Measurements from ENCODE around the gene STAB2.

Gene STAB2

DNA sequence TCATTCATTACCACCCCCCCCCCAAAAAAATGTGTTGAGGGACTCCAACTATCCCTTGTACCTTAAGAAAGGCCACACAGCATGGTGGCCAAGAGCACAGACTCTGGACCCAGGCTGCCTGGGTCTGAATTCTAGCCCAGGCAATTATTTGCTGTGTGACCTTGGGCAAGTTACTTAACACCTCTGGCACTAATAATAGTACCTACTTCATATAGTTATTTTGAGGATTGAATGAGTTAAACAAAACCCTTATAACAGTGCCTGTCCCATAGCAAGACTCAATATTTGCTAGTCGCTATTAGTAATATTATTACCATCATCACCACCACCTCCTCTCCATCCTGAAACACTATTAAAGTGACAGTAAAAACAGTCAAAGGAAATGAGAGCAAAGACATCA lies 216.8 kb downstream of the STAB2 start:
- no peaks in the 10 kb centered on the region for H3K9me2 ChIP-seq (replicated peaks; ENCODE audit: insufficient read depth, low read length)
- H4K20me1 ChIP-seq (ENCODE audit: low read depth, low read length): no peaks in the 10 kb centered on the region
- no peak overlapping the region for H3K27ac ChIP-seq (ENCODE audit: low read depth, low read length)
- H3K79me2 ChIP-seq (ENCODE audit: insufficient read depth, low read length): no peaks in the 10 kb centered on the region
- H3K4me3 ChIP-seq (ENCODE audit: insufficient read depth, low read length, poor library complexity, severe bottlenecking): no peak overlapping the region
- no peaks in the 10 kb centered on the region for H3K9me3 ChIP-seq (ENCODE audit: insufficient read depth, low read length)
- no peak overlapping the region for H3K9ac ChIP-seq (ENCODE audit: low read length)
- no peak overlapping the region for H2AFZ ChIP-seq (ENCODE audit: low read depth, low read length, severe bottlenecking)
- no peak overlapping the region for H3K4me2 ChIP-seq (ENCODE audit: low read depth, low read length, poor library complexity, severe bottlenecking)
- TF ChIP-seq, protein P1, sequence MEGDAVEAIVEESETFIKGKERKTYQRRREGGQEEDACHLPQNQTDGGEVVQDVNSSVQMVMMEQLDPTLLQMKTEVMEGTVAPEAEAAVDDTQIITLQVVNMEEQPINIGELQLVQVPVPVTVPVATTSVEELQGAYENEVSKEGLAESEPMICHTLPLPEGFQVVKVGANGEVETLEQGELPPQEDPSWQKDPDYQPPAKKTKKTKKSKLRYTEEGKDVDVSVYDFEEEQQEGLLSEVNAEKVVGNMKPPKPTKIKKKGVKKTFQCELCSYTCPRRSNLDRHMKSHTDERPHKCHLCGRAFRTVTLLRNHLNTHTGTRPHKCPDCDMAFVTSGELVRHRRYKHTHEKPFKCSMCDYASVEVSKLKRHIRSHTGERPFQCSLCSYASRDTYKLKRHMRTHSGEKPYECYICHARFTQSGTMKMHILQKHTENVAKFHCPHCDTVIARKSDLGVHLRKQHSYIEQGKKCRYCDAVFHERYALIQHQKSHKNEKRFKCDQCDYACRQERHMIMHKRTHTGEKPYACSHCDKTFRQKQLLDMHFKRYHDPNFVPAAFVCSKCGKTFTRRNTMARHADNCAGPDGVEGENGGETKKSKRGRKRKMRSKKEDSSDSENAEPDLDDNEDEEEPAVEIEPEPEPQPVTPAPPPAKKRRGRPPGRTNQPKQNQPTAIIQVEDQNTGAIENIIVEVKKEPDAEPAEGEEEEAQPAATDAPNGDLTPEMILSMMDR (IDR thresholded peaks at IDR 0.05; ENCODE audit: insufficient read depth, low read length, poor library complexity, severe bottlenecking): no peak
- no peak for TF ChIP-seq EZH2phosphoT487 (conservative IDR thresholded peaks at IDR 0.05; ENCODE audit: low read length)
- H3K36me3 ChIP-seq (ENCODE audit: low read length): no peaks in the 10 kb centered on the region
- no peaks in the 10 kb centered on the region for H3K27me3 ChIP-seq (ENCODE audit: low read length)
- no peaks in the 10 kb centered on the region for H3F3A ChIP-seq (ENCODE audit: insufficient read depth)

DNA sequence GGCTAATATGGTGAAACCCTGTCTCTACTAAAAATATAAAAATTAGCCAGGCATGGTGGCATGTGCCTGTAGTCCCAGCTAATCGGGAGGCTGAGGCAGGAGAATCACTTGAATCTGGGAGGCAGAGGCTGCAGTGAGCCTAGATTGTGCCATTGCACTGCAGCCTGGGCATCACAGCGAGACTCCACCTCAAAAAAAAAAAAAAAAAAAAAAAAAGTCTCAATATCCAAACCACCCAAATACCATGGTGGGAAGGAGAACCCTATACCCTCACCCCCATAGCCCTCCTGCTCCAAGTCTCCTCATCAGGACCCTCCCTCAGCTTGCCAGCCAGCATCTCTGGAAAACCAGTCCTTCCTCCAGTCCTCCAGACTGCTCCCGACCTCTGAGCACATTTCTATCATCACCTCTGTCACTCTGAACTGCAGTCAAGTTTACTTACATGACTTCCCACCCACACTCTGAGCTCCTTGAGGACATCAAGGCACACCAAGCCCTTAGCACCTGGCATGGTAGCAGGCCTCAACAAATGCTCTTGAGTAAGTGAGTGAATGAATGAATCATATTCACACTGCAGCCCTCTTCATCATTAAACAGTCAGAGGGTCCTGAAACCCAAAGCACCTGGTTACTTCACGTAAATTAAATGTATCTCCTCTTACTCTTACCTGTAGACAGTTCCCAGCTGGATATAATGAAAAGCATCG lies 218.7 kb downstream of the STAB2 start:
- Histone ChIP-seq H3F3A (ENCODE audit: insufficient read depth) (no peaks in the 10 kb centered on the region), H3K4me3 (ENCODE audit: insufficient read depth, low read length, poor library complexity, severe bottlenecking) (no peak overlapping the region), H3K79me2 (ENCODE audit: insufficient read depth, low read length) (no peaks in the 10 kb centered on the region), H3K9ac (ENCODE audit: low read length) (no peak overlapping the region), H3K27ac (ENCODE audit: low read depth, low read length) (no peak overlapping the region), H3K9me2 (replicated peaks; ENCODE audit: insufficient read depth, low read length) (no peaks in the 10 kb centered on the region), H3K27me3 (ENCODE audit: low read length) (no peaks in the 10 kb centered on the region), H4K20me1 (ENCODE audit: low read depth, low read length) (no peaks in the 10 kb centered on the region), H3K9me3 (ENCODE audit: insufficient read depth, low read length) (no peaks in the 10 kb centered on the region), H3K36me3 (ENCODE audit: low read length) (no peaks in the 10 kb centered on the region), H2AFZ (ENCODE audit: low read depth, low read length, severe bottlenecking) (no peak overlapping the region), H3K4me2 (ENCODE audit: low read depth, low read length, poor library complexity, severe bottlenecking) (no peak overlapping the region)
- no peak for TF ChIP-seq EZH2phosphoT487 (conservative IDR thresholded peaks at IDR 0.05; ENCODE audit: low read length)
- TF ChIP-seq, protein P1 (IDR thresholded peaks at IDR 0.05; ENCODE audit: insufficient read depth, low read length, poor library complexity, severe bottlenecking): no peak

DNA sequence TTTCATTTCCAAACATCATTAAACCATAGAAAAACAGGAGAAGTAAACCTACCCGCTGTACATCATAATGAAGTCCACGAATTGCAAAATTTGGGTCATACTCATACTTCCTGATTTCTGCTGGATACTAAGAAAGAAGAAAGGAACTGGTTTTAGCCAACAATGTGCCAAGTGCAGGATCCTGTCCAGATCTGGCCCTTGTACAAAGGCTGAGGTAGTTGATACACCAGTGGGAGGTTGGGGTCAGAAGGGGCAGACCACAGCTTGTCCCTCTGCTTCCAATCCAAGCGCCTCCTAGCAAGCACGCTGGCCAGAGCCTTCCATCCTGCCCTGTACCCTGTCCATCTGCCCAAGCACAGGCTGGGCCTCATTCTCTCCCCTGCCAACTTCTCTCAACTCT lies 219.7 kb downstream of the STAB2 start:
- H3F3A ChIP-seq (ENCODE audit: insufficient read depth): no peaks in the 10 kb centered on the region
- no peaks in the 10 kb centered on the region for H3K9me3 ChIP-seq (ENCODE audit: insufficient read depth, low read length)
- H3K36me3 ChIP-seq (ENCODE audit: low read length): no peaks in the 10 kb centered on the region
- H3K27me3 ChIP-seq (ENCODE audit: low read length): no peaks in the 10 kb centered on the region
- H2AFZ ChIP-seq (ENCODE audit: low read depth, low read length, severe bottlenecking): no peak overlapping the region
- H3K9me2 ChIP-seq (replicated peaks; ENCODE audit: insufficient read depth, low read length): no peaks in the 10 kb centered on the region
- no peak overlapping the region for H3K27ac ChIP-seq (ENCODE audit: low read depth, low read length)
- no peak for TF ChIP-seq EZH2phosphoT487 (conservative IDR thresholded peaks at IDR 0.05; ENCODE audit: low read length)
- TF ChIP-seq, protein P1 (IDR thresholded peaks at IDR 0.05; ENCODE audit: insufficient read depth, low read length, poor library complexity, severe bottlenecking): no peak
- H3K9ac ChIP-seq (ENCODE audit: low read length): no peak overlapping the region
- H3K79me2 ChIP-seq (ENCODE audit: insufficient read depth, low read length): no peaks in the 10 kb centered on the region
- H4K20me1 ChIP-seq (ENCODE audit: low read depth, low read length): no peaks in the 10 kb centered on the region
- H3K4me2 ChIP-seq (ENCODE audit: low read depth, low read length, poor library complexity, severe bottlenecking): no peak overlapping the region
- no peak overlapping the region for H3K4me3 ChIP-seq (ENCODE audit: insufficient read depth, low read length, poor library complexity, severe bottlenecking)

Measured in SU-DHL-6 (cell line).